ENCODE data around the gene SCUBE1. TPM values are rescaled to one million over a fixed set of nuclear protein-coding genes. Genes with fewer than 3 reads are reported as not detected.

SCUBE1 gene
- total and polyA plus RNA-seq, 2 of the 8 experiments (the other 6 are each of a cell fraction or from before 2014, with no cell fraction given): 2.3 to 4.9 TPM

Other genes with a start within 250 kb of the SCUBE1 start
- 2.1 and 3.3 TPM in 2 replicates for gene BIK, start 232.6 kb downstream of the SCUBE1 start, total RNA-seq (2021; fragmentation: NEBNext Ultra II Directional; extraction: Animal tissue kit (Norgen Biotek cat#: 25700))
- 5.5 and 9.1 TPM in 2 replicates for gene BIK, start 232.6 kb downstream of the SCUBE1 start, polyA plus RNA-seq (2011; rRNA removed)
- 13.7 and 15.8 TPM in 2 replicates for gene MCAT, start 200.0 kb downstream of the SCUBE1 start, total RNA-seq (2021; fragmentation: NEBNext Ultra II Directional; extraction: Animal tissue kit (Norgen Biotek cat#: 25700))
- 17.4 and 20.8 TPM in 2 replicates for gene MCAT, start 200.0 kb downstream of the SCUBE1 start, polyA plus RNA-seq (2011; rRNA removed)
- gene TSPO, start 191.8 kb downstream of the SCUBE1 start, total RNA-seq (2021; fragmentation: NEBNext Ultra II Directional; extraction: Animal tissue kit (Norgen Biotek cat#: 25700)): 19.2 and 19.9 TPM in 2 replicates
- gene TSPO, start 191.8 kb downstream of the SCUBE1 start, polyA plus RNA-seq (2011; rRNA removed): 51.5 and 63.4 TPM in 2 replicates
- gene TTLL12, start 156.2 kb downstream of the SCUBE1 start, total RNA-seq (2021; fragmentation: NEBNext Ultra II Directional; extraction: Animal tissue kit (Norgen Biotek cat#: 25700)): 124 and 125 TPM in 2 replicates
- gene TTLL12, start 156.2 kb downstream of the SCUBE1 start, polyA plus RNA-seq (2011; rRNA removed): 101 and 152 TPM in 2 replicates
- gene MPPED1, start 68.6 kb upstream of the SCUBE1 start, total RNA-seq (2021; fragmentation: NEBNext Ultra II Directional; extraction: Animal tissue kit (Norgen Biotek cat#: 25700)): 0.37 TPM in 1 of 2 replicates, not detected in the other
- gene MPPED1, start 68.6 kb upstream of the SCUBE1 start, polyA plus RNA-seq (2011; rRNA removed): 0.13 and 0.29 TPM in 2 replicates